ENCODE results near the gene HTR2A.

The HTR2A gene

DNA sequence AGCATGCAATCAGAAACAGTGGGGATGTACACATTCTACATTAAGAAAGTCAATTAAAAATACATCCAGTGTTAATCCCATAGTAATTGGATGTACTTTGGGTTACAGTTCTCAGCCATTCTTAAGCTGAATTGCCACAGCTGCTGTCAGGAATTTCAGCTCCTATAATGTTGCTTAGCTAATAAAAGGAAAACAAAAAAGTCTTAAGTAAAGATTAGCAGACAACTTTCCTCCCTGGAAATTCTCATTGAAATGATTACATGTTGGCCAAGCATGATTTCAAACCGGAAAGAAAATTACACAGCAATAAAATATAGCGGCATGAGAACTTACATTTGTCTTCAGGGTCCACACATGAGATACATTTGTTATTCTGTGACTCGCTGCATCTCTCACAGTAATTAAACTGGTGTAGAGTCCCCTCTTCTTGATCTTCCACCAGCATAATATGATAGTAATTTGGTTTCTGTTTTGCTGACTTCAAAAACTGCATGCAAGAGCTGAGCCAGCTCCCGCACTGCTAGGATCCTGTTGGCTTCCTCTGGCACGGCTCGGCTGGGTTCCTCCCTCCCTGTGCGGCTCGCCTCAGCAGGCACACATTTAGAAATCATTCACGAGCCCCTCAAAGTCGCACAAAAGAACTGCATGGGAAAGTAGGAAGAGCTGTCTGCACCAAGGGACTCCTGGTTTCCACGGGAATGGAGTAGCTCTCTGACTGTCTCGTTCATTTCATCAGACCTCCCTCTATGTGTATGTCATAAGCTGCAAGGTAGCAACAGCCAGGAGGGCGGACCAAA is at the start of gene HTR2A:
TSS of gene HTR2A (minus strand) at position 713 of the 797 bp plus-strand sequence. CDS start 1,147 bp downstream, outside the sequence.
- peak in 1 of 3 experiments; percentile 24 for DNase-seq

DNA sequence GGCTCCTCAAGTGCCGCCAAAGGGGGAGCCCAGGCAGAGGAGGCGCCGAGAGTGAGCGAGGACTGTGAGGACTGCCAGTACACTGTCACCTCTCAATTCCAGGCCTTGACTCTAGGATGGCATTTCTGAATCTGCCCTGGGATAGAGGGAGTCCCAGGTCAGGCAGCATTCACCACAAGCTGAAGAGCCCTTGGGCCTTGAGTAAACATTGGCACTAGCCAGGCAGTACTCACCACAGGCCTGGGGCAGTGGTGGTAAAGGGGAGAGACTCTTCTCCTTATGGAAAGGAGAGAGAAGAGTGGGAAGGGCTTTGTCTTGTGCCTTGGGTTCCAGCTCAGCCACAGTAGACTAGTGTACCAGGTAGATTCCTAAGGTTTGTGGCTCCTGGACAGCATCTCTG is 39.7 kb upstream of the HTR2A start:
- no peak for DNase-seq

DNA sequence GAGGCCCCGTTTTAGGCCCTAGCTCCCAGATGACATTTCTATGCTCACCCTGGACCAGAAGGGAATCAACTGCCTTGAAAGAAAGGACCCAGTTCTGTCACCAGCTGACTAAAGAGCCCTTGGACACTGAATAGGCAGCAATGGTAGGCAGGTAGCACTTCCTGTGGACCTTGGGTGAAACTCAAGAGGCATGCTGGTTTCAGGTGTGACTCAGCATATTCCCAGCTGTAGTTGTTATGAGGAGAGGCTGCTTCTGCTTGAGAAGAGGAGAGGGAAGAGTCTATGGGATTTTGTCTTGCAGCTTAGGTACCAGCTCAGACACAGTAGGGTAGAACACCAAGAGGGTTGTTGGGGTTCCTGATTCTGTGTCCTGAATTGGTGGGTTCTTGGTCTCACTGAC is 37.9 kb upstream of the HTR2A start:
- DNase-seq: no peak

DNA sequence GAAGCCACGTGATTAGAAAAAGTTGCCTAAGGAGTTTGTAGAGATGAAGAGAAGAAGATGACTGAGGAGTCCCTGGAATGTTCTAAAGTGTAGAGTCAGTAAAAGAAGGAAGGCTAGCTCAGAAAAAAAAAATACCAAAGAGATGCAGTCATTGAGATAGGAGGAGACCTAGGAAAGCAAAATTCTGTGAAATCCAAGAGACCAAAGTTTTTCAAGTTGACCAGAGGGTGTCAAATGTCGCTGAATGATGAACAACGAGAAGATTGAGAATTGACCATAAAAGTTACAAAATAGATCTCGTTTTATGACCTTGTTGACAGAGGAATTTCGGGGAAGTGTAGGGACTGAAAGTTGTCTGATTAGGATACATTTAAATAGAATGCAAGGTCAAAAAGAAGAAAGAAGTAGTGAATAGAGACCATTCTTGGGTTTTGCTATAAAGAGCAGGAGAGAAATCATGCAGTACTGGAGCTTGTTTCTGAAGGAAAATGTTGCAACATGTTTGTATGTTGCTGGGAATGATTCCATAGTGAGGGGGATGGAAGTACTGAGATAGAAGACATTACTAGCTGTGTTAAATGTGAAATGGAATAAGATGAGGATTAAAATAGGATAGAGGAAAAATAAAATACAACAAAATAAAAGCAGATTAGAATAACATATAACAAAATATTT is 30.2 kb upstream of the HTR2A start:
- DNase-seq: no peak

DNA sequence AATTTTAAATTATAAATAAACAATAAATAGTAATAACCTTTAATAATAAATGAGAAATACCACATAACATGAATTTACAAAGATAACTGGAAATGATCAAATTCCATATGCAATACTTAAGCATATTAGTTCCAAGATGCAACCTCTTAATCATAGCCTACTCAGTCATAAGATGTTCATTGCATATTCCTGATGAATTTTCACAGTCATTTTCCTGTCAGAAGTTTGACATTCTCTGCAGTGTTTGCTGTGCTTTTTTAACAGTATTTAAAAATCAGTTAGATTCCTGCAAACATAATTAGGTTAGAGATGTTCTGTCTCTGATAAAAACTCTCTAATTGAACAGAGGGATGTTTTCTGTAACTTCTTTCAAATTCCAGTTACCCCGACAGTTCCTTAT is 28.6 kb upstream of the HTR2A start:
- DNase-seq: no peak

DNA sequence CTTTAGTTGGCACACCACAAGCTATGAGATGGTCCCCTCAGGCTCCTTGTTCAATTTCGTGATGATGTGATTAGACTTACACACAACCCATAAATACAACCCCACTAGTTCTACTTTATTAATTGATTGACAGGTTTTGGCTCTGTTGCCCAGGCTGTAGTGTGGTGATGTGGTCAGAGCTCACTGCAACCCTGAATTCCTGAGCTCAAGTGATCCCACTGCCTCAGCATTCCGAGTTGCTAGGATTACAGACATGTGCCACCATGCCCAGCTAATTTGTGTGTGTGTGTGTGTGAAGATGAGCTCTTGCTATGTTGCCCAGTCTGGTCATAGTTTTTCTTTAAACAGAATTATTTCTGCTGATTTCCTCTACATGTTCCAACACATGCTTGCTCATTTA is 17.5 kb upstream of the HTR2A start:
- DNase-seq: no peak

DNA sequence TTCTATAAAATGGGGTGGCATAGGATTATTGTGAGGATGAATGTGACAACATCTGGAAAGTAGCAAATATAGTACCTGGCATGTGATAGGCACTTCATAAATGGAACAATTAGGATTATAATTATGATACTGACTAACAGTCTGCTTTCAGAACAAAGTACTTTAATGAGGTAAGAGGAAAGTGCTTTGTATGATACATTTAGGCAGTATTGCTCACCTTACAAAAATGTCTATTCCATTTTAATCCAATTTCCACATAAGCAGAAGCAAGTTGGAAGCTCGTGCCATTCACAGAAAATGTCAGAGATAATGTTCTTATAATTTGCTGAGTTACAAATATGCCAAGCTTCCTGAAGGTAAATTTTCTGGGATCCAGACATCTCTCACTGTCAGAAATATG is 16.9 kb upstream of the HTR2A start:
- no peak for DNase-seq

DNA sequence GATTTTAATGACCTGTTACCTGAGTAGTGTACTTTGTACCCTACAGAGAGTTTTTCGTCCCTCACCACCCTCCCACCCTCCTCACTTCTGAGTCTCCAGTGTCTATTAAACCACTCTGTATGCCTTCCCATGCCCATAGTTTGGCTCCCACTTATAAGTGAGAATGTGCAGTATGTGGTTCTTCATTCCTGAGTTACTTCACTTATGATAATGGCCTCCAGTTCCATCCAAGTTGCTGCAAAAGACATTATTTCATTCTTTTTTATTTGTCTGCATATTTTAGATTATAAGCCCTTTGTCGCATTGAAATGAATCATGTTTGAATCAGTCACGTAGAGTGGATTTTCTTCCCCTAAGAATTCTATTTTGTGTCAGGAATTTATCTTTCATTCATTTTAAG is 12.2 kb upstream of the HTR2A start:
- DNase-seq: no peak

DNA sequence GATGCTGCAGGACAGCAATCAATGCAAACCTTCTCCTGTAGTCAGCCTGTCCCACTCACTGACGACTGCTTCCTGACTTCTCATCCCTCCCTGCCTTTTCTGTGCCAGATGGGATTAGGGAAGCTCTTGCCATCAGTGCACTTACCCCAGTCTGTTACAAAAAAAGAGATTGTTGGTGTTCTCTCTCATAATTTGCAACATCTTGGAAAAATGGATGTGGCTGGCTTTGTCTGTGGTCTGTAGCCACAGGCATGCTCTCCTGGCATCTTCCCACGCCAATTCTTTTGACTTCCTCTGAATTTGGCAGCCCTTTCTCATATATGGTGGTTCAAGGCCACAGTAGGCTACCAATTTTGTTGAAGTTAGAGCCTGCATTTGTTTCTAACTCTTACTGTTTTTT is 11.6 kb upstream of the HTR2A start:
- DNase-seq: no peak

DNA sequence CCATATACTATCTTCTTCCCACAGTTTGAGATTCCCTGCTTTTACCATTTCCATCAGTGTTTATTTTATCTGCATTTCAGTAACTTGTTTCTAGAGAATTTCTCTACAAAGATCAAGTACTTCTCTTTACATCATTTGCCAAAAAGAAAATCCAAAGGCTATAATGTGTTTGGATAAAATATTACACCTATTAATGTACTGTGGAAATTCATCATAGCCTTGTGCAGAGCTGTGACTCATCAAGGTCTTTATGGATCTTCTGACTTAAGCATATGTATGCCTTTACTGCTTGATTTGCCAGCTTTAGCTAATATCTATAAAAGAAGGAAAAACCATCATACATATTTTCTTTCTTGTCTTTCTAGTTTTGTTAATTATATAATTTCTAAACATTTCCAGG is 9.6 kb upstream of the HTR2A start:
- no peak for DNase-seq

DNA sequence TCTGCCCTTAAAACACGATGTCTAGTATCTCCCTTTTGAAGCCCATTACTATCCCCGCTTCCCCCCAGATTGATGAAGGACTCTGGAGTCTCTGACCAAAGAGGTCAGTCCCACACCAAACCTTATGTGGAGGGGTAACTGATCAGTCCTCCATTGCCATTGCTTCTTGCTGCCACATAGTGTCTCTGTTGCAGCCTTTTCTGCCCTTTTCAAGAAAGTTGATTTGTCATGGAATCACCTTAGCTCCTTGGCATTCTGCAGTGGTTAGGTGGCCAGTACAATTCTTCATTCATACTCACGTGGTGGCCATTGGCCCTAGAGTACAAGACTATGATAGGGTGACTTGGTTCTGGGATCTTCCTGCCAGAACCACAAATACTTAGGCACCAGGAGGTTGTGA is 8.4 kb upstream of the HTR2A start:
- DNase-seq: no peak

DNA sequence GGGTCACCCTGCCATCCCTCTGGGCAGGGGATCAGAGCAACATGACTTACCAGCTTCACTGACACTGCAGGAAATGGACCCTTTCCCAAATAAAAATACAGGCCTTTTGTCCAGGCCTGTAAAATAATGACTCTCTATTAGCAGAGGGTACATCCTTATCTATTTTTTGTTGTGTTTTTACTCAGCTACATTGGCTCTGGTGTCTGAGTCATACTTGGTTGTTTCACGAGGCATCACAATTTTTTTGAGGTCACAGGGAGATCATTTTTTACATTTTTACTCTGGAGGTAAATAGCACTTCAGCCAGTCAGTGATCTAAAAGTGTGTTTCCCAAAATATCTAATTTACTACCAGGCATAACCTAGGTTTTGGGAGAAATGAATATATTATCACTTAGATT is 6.9 kb upstream of the HTR2A start:
- no peak for DNase-seq

DNA sequence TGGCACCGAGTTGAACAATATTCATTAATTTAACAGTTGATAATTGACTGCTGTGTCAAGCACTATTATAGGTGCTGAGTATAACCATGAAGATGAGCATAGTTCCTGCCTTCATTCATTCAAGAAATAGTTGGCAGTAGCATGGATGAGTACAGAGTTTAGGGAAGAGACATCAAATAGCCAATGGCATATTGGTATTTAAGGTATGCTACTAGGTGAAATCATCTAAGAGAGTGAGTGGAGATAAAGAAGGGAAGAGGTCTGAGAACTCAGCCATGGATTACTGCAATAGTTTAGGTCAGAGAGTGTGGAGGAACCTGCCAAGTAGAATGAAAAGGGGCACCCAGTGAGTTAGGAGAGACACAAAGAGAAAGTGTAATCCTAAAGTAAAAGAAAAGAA is 4.9 kb upstream of the HTR2A start:
- DNase-seq: no peak

DNA sequence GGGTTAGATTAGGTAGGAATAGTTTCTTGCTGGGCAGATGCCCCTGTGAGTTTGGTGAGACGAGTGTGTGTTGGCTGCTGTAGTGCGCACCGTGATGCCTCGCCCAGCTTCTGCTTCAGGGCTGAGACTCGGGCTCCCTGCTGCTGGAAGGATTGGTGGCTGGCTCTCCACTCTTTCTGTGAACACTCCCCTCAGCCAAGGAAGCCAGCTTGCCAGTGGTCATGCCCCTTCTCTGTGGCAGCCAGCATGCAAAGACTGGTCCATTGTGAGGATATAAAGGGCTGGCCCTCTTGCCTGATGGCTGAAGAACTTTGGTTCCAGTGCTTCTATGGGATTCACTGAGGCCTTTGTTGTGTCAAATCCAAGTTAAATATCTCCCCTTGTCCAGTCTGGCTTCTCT is 2.9 kb upstream of the HTR2A start:
- no peak for DNase-seq

DNA sequence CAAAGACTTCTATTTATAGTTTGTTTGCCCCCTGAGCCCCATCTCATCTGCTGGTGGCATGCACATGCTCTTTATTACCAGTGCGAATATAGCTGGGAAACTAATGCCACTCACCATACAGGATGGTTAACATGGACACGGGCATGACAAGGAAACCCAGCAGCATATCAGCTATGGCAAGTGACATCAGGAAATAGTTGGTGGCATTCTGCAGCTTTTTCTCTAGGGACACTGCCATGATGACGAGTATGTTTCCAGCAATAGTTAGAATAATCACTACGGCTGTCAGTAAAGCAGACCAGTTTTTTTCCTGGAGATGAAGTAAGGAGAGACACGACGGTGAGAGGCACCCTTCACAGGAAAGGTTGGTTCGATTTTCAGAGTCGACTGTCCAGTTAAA is 1.5 kb downstream of the HTR2A start:
- no peak for DNase-seq

DNA sequence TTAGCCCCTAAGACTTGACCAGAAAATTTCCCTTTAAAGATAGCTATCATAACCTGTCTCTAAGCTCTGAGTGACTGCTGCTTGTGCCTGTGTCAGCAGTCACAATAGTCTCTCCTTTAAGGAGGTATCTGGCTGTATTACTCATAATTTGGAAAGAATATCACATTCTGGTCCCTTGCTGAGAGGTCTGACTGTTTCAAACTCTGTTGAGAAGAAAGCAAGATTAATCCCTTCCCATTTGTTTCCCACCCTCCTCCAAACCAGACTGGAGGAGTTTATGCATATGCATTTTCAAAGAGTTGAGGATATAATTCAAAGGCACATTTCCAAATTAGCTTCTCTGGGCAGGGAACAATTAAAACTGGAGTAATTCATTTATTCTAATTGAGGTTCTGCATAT is 2.3 kb downstream of the HTR2A start:
- DNase-seq: no peak

DNA sequence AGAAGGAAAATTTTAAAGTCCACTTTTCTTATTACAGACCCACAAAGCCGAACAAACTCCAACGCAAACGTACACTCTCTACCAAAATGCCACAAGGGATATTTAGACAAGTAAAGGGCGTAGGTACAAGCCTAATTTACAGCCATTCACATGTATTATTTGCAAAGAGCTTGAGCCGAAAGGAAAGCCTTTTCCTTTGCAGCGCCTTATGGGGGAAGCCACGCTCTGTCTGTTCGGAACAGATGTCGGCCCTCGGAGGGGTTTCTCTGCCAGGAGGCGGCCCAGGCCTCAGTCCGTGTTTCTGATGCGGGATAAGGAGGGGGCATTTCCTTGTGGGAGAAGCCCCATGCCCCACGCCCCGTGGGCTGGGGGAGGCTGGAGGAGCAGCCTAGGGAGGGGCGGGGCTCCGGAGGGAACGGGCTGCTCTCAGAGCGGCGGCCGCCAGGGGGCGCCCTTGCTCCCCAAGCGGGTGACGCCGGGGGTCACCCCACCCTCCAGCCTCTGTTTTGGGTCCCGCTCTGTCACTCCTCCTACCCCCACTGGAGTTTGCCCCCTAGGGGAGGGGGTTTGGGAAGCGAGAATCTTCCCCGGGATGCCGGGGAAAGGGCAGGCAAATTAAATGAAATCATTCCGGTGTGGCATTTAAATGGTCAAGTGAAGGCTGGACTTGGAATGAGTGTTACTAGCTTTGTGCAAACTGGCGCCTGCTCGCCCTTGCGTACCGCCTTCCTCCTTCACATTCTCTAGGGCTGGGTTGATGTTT is 2.9 kb downstream of the HTR2A start:
- peak; percentile 28 to 47 (median 39) for DNase-seq

DNA sequence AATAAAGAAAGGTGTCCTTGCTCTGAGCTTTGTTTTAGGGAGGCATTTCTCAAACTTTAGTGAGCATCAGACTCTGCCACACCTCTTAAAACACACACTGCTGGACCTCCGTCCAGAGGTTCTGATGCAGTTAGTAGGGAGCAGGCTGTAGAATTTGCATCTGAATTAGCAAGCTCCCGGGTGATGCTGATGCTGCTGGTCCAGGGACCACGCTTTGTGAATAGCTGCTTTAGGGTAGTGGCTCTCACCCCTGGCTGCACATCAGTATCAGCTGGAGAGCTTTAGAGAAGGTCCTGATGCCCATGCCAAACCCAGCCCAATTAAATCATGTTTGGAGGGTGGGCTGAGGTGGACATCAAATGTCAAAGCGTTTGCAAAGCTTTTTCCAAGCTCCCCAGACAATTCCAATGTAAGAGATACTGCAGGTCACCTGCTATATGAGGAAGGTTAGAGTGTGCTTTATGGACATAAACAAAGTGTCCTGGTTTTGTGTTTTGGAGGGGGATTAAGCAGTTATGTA is 3.6 kb downstream of the HTR2A start:
- no peak for DNase-seq

DNA sequence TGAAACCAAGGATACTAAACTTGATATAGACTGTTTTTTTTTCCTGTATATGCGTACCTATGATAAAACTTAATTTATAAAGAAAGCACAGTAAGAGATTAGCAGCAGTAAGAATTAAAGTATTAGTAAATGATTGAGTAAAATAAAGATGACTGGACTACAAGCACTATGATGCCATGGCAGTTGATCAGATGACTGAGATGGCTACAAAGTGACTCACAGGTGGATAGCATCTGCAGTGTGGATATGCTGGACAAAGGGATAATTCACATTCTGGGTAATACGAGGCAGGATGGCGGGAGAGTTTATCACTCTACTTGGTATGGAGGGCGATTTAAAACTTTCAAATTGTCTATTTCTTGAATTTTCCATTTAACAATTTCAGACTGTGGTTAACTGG is 11.8 kb downstream of the HTR2A start:
- DNase-seq: no peak

DNA sequence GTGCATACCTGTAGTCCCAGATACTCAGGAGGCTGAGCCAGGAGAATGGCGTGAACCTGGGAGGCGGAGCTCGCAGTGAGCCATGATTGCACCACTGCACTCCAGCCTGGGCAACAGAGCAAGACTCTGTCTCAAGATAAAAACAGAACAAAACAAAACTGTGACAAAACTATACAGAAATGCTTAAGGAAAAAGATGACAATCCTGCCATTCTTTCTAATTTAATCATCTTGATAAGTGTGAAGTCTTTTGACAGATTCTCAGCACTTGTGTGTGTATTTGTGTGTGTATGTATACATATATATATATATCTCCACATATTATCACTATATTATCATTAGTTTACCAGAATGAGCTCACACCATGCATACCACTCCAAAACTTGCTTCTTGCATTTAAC is 12.3 kb downstream of the HTR2A start:
- no peak for DNase-seq

DNA sequence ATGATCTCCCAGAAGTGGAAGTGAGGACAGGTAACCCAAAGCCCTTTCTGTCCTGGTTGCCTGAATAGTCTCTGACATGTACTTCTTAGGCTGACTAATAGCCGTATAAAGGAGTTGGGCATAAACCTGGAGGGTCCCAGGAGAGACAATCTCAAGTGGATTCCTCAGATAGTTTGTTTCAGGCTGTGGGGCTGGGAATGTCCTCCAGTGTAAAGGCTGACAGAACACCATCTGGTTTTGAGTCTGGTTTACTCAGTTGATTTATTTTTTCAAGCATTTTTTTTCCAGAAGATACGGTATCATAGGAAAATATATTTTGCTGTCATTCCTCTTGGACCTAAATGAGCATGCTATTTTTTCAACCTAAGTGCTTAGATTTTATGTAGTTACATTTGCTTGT is 15.2 kb downstream of the HTR2A start:
- DNase-seq: no peak

DNA sequence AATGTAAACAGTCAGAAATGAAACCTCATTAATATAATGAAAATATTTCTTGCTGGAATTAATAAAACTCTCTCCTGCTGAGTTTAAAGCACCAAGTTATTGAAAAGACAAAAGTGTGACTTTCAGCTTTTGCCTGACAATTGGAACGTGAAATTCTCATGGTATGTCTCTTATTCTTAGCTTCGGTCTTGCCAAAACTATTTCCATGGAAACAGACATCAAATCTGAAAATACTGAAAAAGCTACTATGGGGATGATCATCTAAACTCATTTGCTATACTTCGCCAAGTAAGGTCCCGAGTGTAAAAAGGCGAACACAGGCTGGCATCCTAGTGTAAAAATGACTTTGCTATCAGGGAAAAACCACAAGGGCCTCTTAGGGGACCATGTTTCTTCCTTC is 22.8 kb downstream of the HTR2A start:
- DNase-seq: no peak

DNA sequence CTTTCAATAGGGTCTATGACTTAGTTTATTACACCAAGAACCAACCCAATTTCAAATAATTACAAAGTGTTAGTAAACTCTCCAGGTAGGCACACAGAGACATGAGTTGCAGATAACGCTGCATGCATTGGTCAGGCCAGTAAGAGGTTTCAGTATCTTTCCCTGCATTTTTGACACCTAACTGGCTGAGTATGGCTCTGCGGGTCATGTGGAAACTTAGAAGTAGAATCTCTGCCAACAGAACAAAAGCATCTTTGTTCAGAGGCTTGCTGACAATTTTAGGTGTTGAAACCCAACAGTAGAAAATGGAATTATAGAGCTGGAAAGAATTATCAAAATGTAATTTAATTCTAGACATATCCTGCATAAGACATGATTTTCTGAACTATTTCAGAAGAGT is 25.3 kb downstream of the HTR2A start:
- no peak for DNase-seq

DNA sequence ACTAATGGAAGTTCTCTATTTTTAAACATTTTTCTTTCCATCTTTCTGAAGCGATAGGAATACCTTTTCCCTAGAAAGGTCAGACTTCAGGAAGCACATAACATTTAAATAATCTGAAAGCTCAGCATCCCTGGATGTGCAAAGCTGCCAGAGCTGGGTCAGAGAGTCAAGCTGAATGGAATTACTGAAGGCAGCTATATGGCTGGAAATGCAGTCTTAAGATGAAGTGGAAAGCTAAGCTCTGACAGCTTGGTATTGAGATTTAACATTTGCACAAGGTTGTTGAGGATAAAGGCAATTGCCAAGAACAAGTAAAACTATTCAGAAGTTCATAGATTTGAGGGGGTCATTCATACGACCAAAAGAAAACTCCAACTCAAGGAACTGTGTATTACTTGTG is 28.8 kb downstream of the HTR2A start:
- no peak for DNase-seq
